NCI-H226 (cell line): Measurements from ENCODE around the gene LGR4.
"Not testable (repeated sequence)": the region's sequence is repeated elsewhere in the genome, so short reads cannot be mapped to it uniquely, and the experiment has no call there.

Experiments
- DNase-seq: peaks from one replicate; pipeline ENCODE4 v3.0.0-alpha.2; 2015

LGR4 gene

GRCh38 chr11:27472398-27473016 is at the start of gene LGR4:
LGR4 (minus strand) TSS chr11:27472790; CDS start chr11:27472302, 488 bp downstream.
- DNase-seq = peak; percentile 92

- no peak for DNase-seq
Measured at GRCh38 chr11:27520226-27520625, 47.6 kb upstream of the LGR4 start.

GRCh38 chr11:27518518-27518917 is 45.9 kb upstream of the LGR4 start:
- no peak for DNase-seq

- not testable (repeated sequence) for DNase-seq
Measured at GRCh38 chr11:27517490-27517889, 44.9 kb upstream of the LGR4 start.

GRCh38 chr11:27514558-27514957 is 42.0 kb upstream of the LGR4 start:
- DNase-seq = no peak

- DNase-seq = no peak
Measured at GRCh38 chr11:27514076-27514475, 41.5 kb upstream of the LGR4 start.

- no peak for DNase-seq
Measured at GRCh38 chr11:27513389-27513788, 40.8 kb upstream of the LGR4 start.

GRCh38 chr11:27512238-27512637 is 39.6 kb upstream of the LGR4 start:
- DNase-seq = no peak

GRCh38 chr11:27509908-27510307 is 37.3 kb upstream of the LGR4 start:
- no peak for DNase-seq

- DNase-seq = no peak
Measured at GRCh38 chr11:27507557-27508322, 35.1 kb upstream of the LGR4 start.

GRCh38 chr11:27506200-27507182 is 33.9 kb upstream of the LGR4 start, which contains the start of gene LIN7C:
LIN7C (minus strand) TSS chr11:27506769; CDS start chr11:27506752, 17 bp downstream.
- DNase-seq = peak; percentile 89

GRCh38 chr11:27505781-27506180 is 33.2 kb upstream of the LGR4 start:
- DNase-seq = no peak

GRCh38 chr11:27504205-27504604 is 31.6 kb upstream of the LGR4 start:
- no peak for DNase-seq

GRCh38 chr11:27501100-27501499 is 28.5 kb upstream of the LGR4 start:
- no peak for DNase-seq

GRCh38 chr11:27497911-27498310 is 25.3 kb upstream of the LGR4 start:
- DNase-seq = no peak

GRCh38 chr11:27497284-27497866 is 24.8 kb upstream of the LGR4 start:
- peak; percentile 22 for DNase-seq

GRCh38 chr11:27496461-27496860 is 23.9 kb upstream of the LGR4 start:
- DNase-seq = no peak

- DNase-seq = no peak
Measured at GRCh38 chr11:27495710-27496300, 23.2 kb upstream of the LGR4 start.

- DNase-seq = no peak
Measured at GRCh38 chr11:27489092-27489491, 16.5 kb upstream of the LGR4 start.

GRCh38 chr11:27487706-27488105 is 15.1 kb upstream of the LGR4 start:
- DNase-seq = no peak

- DNase-seq = peak; percentile 22
Measured at GRCh38 chr11:27485930-27486773, 13.6 kb upstream of the LGR4 start.
